Psoas muscle (tissue), 8 donors: ENCODE results near the gene ESD. TPM values are rescaled to one million over a fixed set of nuclear protein-coding genes. Genes with fewer than 3 reads are reported as not detected.

Experiments used
- ATAC-seq, 4 donors: fragments of 200-7000 bp; cut with Tn5 transposase; one replicate each; pipeline ENCODE4 v1.9.1; 2020; ENCODE audit warnings: moderate library complexity in 3 of 4, mild to moderate bottlenecking in 2 of 4
- DNase-seq, 2 donors: peaks; one replicate each; pipeline ENCODE4 v3.0.0-alpha.2; 2020
- H3K27ac ChIP-seq: fragments of 200-600 bp; one replicate; pipeline ENCODE4 v1.8.0; 2022
- H3K27me3 ChIP-seq, 3 donors: fragments of 200-600 bp in 1 of 3; one replicate each; pipeline versions ENCODE4 v1.6.1 to v1.8.0; 2013 to 2022; ENCODE audit warnings: low read length in 2 of 3, mild to moderate bottlenecking in 2 of 3, moderate library complexity in 1 of 3; ENCODE audit not compliant: insufficient read depth in 3 of 3
- H3K36me3 ChIP-seq, 2 donors: fragments of 200-600 bp in 1 of 2; one replicate each; pipeline versions ENCODE4 v1.6.1 to v1.8.0; 2013 to 2022; ENCODE audit warnings: low read depth in 1 of 2, mild to moderate bottlenecking in 1 of 2, moderate library complexity in 1 of 2; ENCODE audit not compliant: insufficient read depth in 1 of 2
- H3K4me1 ChIP-seq: fragments of 200-600 bp; one replicate; pipeline ENCODE4 v1.8.0; 2022
- H3K4me3 ChIP-seq: fragments of 200-600 bp; one replicate; pipeline ENCODE4 v1.8.0; 2022; ENCODE audit warnings: mild to moderate bottlenecking
- H3K9me3 ChIP-seq: fragments of 200-600 bp; one replicate; pipeline ENCODE4 v1.8.0; 2022
- CTCF ChIP-seq: fragments of 200-600 bp; IDR thresholded peaks from one replicate; pipeline ENCODE4 v1.8.0; 2022; ENCODE audit warnings: antibody characterized with exemption
- WGBS, 3 donors: extraction: QIAGEN DNeasy Blood & Tissue Kit; methylation state at CpG; one replicate each; pipeline versions ENCODE4 v1.1.6 to v1.1.7; 2013; 5-methylcytosine and 5-hydroxymethylcytosine counted together
- intact Hi-C, 2 donors: fragments of 100-400 bp; cut with DNase I; formaldehyde crosslinking; loops; one replicate each; pipeline versions ENCODE4 v1.11.0 to v1.14.2; 2022
- polyA plus RNA-seq, 3 donors: library from polyadenylated mRNA; stranded (reverse); fragments of 200-250 nt; gene quantifications; one replicate each; pipeline ENCODE4 v1.2.3, GENCODE V29; 2013
- total RNA-seq, 4 donors: library from RNA; stranded (reverse); fragmentation: NEBNext Ultra II Directional in 2 of 4; extraction: Animal tissue kit (Norgen Biotek cat#: 25700) in 2 of 4; gene quantifications; one replicate each; pipeline versions ENCODE4 v1.2.1 to v1.2.4, GENCODE V29; 2021 to 2023
- donor health status: healthy with polysubstance abuse.
- donor health status: DM: no; HTN: no; CAD: no; lungs with moderate emphysema.
- donor health status: Bipolar disorder and iron deficiency.
- donor health status: healthy.
- donor health status: DM: yes; HTN: yes; CAD: no.
- donor health status: DM: no; HTN: no; CAD: no.
- donor health status: DM: no; HTN: no; CAD: no.
- donor health status: DM: yes; HTN: yes; CAD: no.

The ESD gene
- total and polyA plus RNA-seq, 7 donors: 70.6 to 122 (median 84.7) TPM

DNA sequence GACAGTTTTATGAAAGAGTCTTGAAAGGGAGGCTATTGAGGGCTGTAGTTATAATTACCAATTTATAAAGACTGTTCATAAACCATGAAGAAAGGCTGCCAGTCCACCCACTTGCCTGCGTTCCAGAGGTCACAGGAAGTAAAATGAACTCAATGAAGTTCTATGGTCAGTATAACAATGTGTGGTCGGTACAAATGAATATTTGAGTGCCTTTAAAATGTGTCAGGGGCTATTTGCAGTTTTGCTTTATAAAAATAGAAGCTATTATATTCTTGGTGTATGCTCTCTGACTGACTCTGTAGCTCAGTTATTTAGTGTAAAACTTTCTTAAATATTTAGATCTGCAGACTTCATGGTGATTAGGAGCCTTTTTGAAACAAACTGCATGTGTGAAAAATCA lies 47.0 kb downstream of the ESD start:
- Histone ChIP-seq H3K27me3 (no peaks in the 10 kb centered on the region), H3K27ac (no peak overlapping the region), H3K4me3 (no peak overlapping the region), H3K36me3 (peaks cover 0 to 38% of the 10 kb centered on the region in 2 donors), H3K9me3 (no peaks in the 10 kb centered on the region), H3K4me1 (no peaks in the 10 kb centered on the region)
- DNase-seq (no peak), ATAC-seq (no peak)
- intact Hi-C loops: no loop called here
- TF ChIP-seq CTCF: no peak
- 39 to 53% (median 45%) methylated on average over 2 of the region's 2 CpGs for WGBS, 3 donors

DNA sequence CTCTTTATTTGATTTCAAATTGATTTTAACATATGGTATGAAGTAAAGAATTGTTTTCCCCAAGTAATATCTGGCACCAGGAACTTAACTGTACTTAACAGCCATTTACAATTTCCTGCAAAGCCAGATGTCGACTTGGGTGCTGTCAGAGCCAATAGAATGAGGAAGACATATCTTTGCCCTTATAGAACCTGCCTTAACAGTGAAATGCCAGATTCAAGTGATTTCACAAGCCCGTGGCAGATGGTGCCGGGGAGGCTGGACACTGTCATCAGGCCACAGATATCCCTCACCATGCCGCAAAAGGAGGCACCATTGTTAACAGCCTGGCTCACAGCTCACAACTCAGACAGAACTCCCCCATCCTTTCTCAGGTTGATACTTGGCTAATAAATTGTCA lies 48.7 kb downstream of the ESD start:
- Histone ChIP-seq H3K36me3 (peaks cover 0 to 38% of the 10 kb centered on the region in 2 donors), H3K9me3 (no peaks in the 10 kb centered on the region), H3K27me3 (no peaks in the 10 kb centered on the region), H3K4me3 (no peak overlapping the region), H3K27ac (no peak overlapping the region), H3K4me1 (no peaks in the 10 kb centered on the region)
- no peak for TF ChIP-seq CTCF
- DNase-seq (no peak), ATAC-seq (no peak)
- intact Hi-C loops: no loop called here
- 78 to 86% (median 81%) methylated on average over 4 of the region's 4 CpGs for WGBS, 3 donors

GRCh38 chr13:46747031-46747820 lies 49.7 kb downstream of the ESD start:
- H3K4me3 ChIP-seq: no peak overlapping the region
- no peak for TF ChIP-seq CTCF
- ATAC-seq: no peak
- H3K9me3 ChIP-seq: no peaks in the 10 kb centered on the region
- DNase-seq: no peak
- H3K4me1 ChIP-seq: no peaks in the 10 kb centered on the region
- peaks cover 0 to 39% of the 10 kb centered on the region in 2 donors for H3K36me3 ChIP-seq
- intact Hi-C loops: no loop called here
- H3K27me3 ChIP-seq: no peaks in the 10 kb centered on the region
- 95 to 98% (median 96%) methylated on average over 8 of the region's 8 CpGs for WGBS, 3 donors
- H3K27ac ChIP-seq: no peak overlapping the region

DNA sequence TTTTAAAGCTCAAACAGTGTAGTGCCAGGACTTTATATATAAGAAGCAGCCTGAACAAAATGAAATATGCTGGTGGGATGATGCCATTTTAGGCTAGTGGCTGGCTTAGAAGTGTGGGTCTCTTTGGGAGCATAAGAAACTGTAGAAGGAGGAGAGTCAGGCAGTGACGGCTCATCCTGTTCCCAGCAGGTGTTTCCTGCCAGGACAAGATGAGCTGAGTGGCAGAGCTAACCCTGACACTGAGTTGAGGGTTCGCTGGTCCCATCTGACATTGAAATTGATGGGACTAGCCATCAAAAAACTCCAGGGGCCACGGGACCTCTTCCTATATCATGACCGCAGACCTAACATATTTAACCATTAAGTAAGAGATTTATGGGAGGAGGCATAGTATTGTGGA lies 51.3 kb downstream of the ESD start:
- DNase-seq (no peak), ATAC-seq (no peak)
- peaks cover 0 to 44% of the 10 kb centered on the region in 2 donors for H3K36me3 ChIP-seq
- WGBS, 3 donors: 76 to 87% (median 82%) methylated on average over 4 of the region's 4 CpGs
- H3K9me3 ChIP-seq: no peaks in the 10 kb centered on the region
- no peak overlapping the region for H3K27ac ChIP-seq
- H3K27me3 ChIP-seq: no peaks in the 10 kb centered on the region
- TF ChIP-seq CTCF: no peak
- intact Hi-C loops: no loop called here
- no peak overlapping the region for H3K4me3 ChIP-seq
- H3K4me1 ChIP-seq: no peaks in the 10 kb centered on the region

GRCh38 chr13:46745062-46745461 lies 51.9 kb downstream of the ESD start:
- DNase-seq: no peak
- WGBS, 3 donors: 98 to 99% (median 99%) methylated on average over 4 of the region's 4 CpGs
- Histone ChIP-seq H3K9me3 (no peaks in the 10 kb centered on the region), H3K4me3 (no peak overlapping the region), H3K27ac (no peak overlapping the region), H3K4me1 (no peaks in the 10 kb centered on the region), H3K27me3 (no peaks in the 10 kb centered on the region), H3K36me3 (peaks cover 0 to 42% of the 10 kb centered on the region in 2 donors)
- TF ChIP-seq CTCF: no peak
- intact Hi-C loops: no loop called here
- ATAC-seq: no peak
